ENCODE data around the gene C5. TPM values are rescaled to one million over a fixed set of nuclear protein-coding genes. Genes with fewer than 3 reads are reported as not detected.
A peak's percentile ranks its signal among the peaks of the same experiment; 100 is the strongest.

C5 gene
- total RNA-seq, 4 donors from 2014 or later: 3.2 to 13.2 (median 6.8) TPM

GRCh38 chr9:121071370-121071755, 21.3 kb upstream of the C5 start:
- H3K27ac ChIP-seq: peak overlapping the region; percentile 91
- H3K9me3 ChIP-seq: no peaks in the 10 kb centered on the region
- no peaks in the 10 kb centered on the region for H3K36me3 ChIP-seq
- TF ChIP-seq CTCF (IDR thresholded peaks at IDR 0.05): no peak
- TF ChIP-seq EP300 (IDR thresholded peaks at IDR 0.05): no peak
- H3K4me3 ChIP-seq: peak overlapping the region; percentile 72
- WGBS: 85% methylated on average over 2 of the region's 2 CpGs
- H3K27me3 ChIP-seq: no peaks in the 10 kb centered on the region
- no peak for DNase-seq (ENCODE audit: low spot score in 2 of 2)
- H3K4me1 ChIP-seq: peaks cover 29% of the 10 kb centered on the region

GRCh38 chr9:121069396-121069795, 19.3 kb upstream of the C5 start:
- Histone ChIP-seq H3K27me3 (no peaks in the 10 kb centered on the region), H3K36me3 (no peaks in the 10 kb centered on the region), H3K27ac (no peak overlapping the region), H3K4me3 (no peak overlapping the region), H3K4me1 (peaks cover 25% of the 10 kb centered on the region), H3K9me3 (no peaks in the 10 kb centered on the region)
- DNase-seq (ENCODE audit: low spot score in 2 of 2): no peak
- no peak for TF ChIP-seq POLR2AphosphoS5 (IDR thresholded peaks at IDR 0.05)
- TF ChIP-seq POLR2A (IDR thresholded peaks at IDR 0.05): no peak
- no peak for TF ChIP-seq CTCF (IDR thresholded peaks at IDR 0.05)
- TF ChIP-seq EP300 (IDR thresholded peaks at IDR 0.05): no peak
- 89% methylated on average over 1 of the region's 1 CpG for WGBS

- Histone ChIP-seq H3K9me3 (no peaks in the 10 kb centered on the region), H3K4me1 (peaks cover 8% of the 10 kb centered on the region), H3K27me3 (no peaks in the 10 kb centered on the region), H3K4me3 (no peak overlapping the region), H3K36me3 (no peaks in the 10 kb centered on the region), H3K27ac (no peak overlapping the region)
- DNase-seq (ENCODE audit: low spot score in 2 of 2): no peak
- TF ChIP-seq EP300 (IDR thresholded peaks at IDR 0.05) (no peak), POLR2AphosphoS5 (IDR thresholded peaks at IDR 0.05) (no peak), CTCF (IDR thresholded peaks at IDR 0.05) (no peak), POLR2A (IDR thresholded peaks at IDR 0.05) (no peak)
- 75% methylated on average over 2 of the region's 2 CpGs for WGBS
Measured at GRCh38 chr9:121067640-121068039, 17.6 kb upstream of the C5 start.

GRCh38 chr9:121066850-121067249, 16.8 kb upstream of the C5 start:
- Histone ChIP-seq H3K27ac (no peak overlapping the region), H3K36me3 (no peaks in the 10 kb centered on the region), H3K4me1 (no peaks in the 10 kb centered on the region), H3K9me3 (no peaks in the 10 kb centered on the region), H3K27me3 (no peaks in the 10 kb centered on the region), H3K4me3 (no peak overlapping the region)
- no peak for TF ChIP-seq POLR2AphosphoS5 (IDR thresholded peaks at IDR 0.05)
- no peak for TF ChIP-seq EP300 (IDR thresholded peaks at IDR 0.05)
- no peak for TF ChIP-seq CTCF (IDR thresholded peaks at IDR 0.05)
- no peak for TF ChIP-seq POLR2A (IDR thresholded peaks at IDR 0.05)
- 100% methylated on average over 1 of the region's 1 CpG for WGBS
- no peak for DNase-seq (ENCODE audit: low spot score in 2 of 2)

GRCh38 chr9:121059998-121060636, 10.0 kb upstream of the C5 start:
- DNase-seq (ENCODE audit: low spot score in 2 of 2): no peak
- Histone ChIP-seq H3K27ac (no peak overlapping the region), H3K4me3 (no peak overlapping the region), H3K27me3 (no peaks in the 10 kb centered on the region), H3K9me3 (no peaks in the 10 kb centered on the region), H3K4me1 (peaks cover 9% of the 10 kb centered on the region), H3K36me3 (no peaks in the 10 kb centered on the region)
- TF ChIP-seq CTCF (IDR thresholded peaks at IDR 0.05) (peak; percentile 46 to 66), EP300 (IDR thresholded peaks at IDR 0.05) (no peak)
- WGBS: 20% methylated on average over 6 of the region's 6 CpGs
